SU-DHL-6 (cell line): Measurements from ENCODE around the gene HIVEP3.

Experiments used
- CTCF ChIP-seq: fragments of 200-600 bp; sonication (generic); IDR thresholded peaks from one replicate; pipeline ENCODE4 v1.5.1; 2017; ENCODE audit warnings: antibody characterized with exemption, mild to moderate bottlenecking, low read length, moderate library complexity; ENCODE audit not compliant: insufficient read depth, poor library complexity, severe bottlenecking
- EZH2phosphoT487 ChIP-seq: fragments of 200-600 bp; sonication (generic), shearing (Covaris generic); conservative IDR thresholded peaks from 2 replicates; pipeline ENCODE4 v1.6.1; 2018; ENCODE audit warnings: mild to moderate bottlenecking, antibody characterized with exemption, low read length, moderate library complexity, mixed read lengths

- no peak for TF ChIP-seq EZH2phosphoT487
- no peak for TF ChIP-seq CTCF
Measured at GRCh38 chr1:41774471-41774990, 144.2 kb downstream of the HIVEP3 start.
